ENCODE data around the gene OR6C3.
"Not testable (repeated sequence)": the region's sequence is repeated elsewhere in the genome, so short reads cannot be mapped to it uniquely, and the experiment has no call there.

Gene OR6C3

DNA sequence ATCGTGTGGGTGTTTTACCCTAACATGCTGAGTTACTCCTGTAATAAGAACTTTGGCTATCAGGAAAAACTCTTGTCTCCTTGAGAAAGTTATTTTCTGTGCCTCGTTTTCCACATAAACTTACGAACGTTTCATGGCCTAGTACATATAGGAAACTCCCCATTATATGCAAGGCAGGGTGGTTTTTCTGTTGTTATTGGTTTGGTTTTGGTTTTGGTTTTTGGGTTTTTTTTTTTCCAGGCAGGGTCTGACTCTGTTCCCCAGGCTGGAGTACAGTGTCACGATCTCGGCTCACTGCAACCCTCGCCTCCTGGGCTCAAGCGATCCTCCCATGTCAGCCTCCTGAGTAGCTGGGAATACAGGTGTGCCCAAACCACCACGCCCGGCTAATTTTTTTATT is 5.5 kb downstream of the OR6C3 start:
- TF ChIP-seq, protein P1, sequence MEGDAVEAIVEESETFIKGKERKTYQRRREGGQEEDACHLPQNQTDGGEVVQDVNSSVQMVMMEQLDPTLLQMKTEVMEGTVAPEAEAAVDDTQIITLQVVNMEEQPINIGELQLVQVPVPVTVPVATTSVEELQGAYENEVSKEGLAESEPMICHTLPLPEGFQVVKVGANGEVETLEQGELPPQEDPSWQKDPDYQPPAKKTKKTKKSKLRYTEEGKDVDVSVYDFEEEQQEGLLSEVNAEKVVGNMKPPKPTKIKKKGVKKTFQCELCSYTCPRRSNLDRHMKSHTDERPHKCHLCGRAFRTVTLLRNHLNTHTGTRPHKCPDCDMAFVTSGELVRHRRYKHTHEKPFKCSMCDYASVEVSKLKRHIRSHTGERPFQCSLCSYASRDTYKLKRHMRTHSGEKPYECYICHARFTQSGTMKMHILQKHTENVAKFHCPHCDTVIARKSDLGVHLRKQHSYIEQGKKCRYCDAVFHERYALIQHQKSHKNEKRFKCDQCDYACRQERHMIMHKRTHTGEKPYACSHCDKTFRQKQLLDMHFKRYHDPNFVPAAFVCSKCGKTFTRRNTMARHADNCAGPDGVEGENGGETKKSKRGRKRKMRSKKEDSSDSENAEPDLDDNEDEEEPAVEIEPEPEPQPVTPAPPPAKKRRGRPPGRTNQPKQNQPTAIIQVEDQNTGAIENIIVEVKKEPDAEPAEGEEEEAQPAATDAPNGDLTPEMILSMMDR (IDR thresholded peaks at IDR 0.05; ENCODE audit: control extremely low read depth, extremely low read depth, low read depth, missing control alignments), result no peak
- ChIA-PET CTCF (no interaction called here), POLR2A (no interaction called here)
- no peak for DNase-seq (ENCODE audit: extremely low spot score)

DNA sequence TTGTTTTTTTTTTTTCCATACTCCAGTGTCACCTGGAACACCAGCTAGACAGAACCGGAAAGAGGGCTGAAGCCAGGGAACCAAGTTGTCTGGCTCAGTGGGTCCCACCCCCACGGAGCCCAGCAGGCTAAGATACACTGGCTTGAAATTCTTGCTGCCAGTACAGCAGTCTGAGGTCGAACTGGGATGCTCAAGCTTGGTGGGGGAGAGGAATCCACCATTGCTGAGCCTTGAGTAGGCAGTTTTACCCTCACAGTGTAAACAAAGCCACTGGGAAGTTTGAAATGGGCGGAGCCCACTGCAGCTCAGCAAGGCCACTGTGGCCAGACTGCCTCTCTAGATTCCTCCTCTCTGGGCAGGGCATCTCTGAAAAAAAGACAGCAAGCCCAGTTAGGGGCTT is 24.8 kb downstream of the OR6C3 start:
- POLR2A ChIA-PET; DNase-seq (ENCODE audit: extremely low spot score); CTCF ChIA-PET: not testable (repeated sequence)

DNA sequence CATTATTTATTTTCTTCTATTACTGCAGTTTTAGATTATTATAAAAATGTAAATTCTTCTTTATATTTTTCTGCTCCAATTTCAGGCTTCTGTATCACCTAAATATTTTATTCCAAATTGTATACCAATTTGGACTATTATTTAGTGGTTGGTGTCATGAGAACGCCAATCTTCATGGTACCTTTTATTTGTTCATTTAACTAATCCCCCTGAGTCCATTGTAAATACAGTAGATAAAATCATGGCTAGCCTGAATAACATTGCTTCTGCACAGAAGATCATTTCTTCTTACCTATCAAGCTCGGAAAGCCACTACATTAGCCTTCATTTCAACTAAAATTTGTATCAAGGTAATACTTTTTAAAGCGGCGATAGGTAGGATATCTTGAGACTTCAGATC is 32.1 kb downstream of the OR6C3 start, which contains the start of gene OR6C75:
Gene OR6C75, plus strand, starts transcription at position 301 of the 400 bp plus-strand sequence. CDS start 2,136 bp downstream, outside the sequence.
- ChIA-PET POLR2A (no interaction called here), CTCF (interaction anchor here (0.8 kb wide), 1 partner anchor 10 kb away, joined by 3 read pairs; no protein-coding TSS in a partner anchor)
- TF ChIP-seq, protein P1 (IDR thresholded peaks at IDR 0.05; ENCODE audit: control extremely low read depth, extremely low read depth, low read depth, missing control alignments), result no peak
- no peak for DNase-seq (ENCODE audit: extremely low spot score)

DNA sequence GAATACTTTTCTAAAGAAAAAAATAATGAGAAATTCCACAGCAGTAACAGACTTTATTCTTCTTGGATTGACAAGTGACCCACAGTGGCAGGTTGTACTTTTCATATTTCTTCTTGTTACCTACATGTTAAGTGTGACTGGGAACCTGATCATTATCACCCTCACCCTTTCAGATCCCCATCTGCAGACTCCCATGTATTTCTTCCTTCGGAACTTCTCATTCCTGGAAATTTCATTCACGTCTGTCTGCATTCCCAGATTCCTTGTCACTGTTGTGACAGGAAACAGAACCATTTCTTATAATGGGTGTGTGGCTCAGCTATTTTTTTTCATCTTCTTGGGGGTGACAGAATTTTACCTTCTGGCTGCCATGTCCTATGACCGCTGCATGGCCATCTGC is 34.5 kb downstream of the OR6C3 start:
- no peak for DNase-seq (ENCODE audit: extremely low spot score)
- POLR2A ChIA-PET, result no interaction called here
- CTCF ChIA-PET, result interaction anchor here (1.8 kb wide), 1 partner anchor 12 kb away, joined by 6 read pairs; no protein-coding TSS in a partner anchor
- TF ChIP-seq, protein P1 (IDR thresholded peaks at IDR 0.05; ENCODE audit: control extremely low read depth, extremely low read depth, low read depth, missing control alignments), result no peak

DNA sequence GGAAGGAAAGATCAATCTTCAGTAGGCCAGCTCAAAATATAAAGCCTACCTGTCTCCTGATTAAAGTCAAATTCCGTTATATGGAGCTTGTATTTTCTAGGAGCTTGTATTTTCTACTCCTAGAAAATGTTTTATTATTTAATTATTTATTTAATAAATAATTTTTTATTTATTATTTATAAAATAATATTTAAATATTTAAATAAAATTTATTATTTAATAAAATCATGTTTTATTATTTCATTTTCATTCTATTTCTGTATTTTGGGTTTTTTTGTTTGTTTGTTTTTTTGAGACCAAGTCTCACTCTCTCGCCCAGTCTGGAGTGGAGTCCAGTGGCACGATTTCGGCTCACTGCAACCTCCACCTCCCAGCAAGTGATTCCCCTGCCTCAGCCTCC is 42.0 kb downstream of the OR6C3 start:
- POLR2A ChIA-PET, result no interaction called here
- TF ChIP-seq, protein P1 (IDR thresholded peaks at IDR 0.05; ENCODE audit: control extremely low read depth, extremely low read depth, low read depth, missing control alignments), result no peak
- CTCF ChIA-PET, result no interaction called here
- DNase-seq (ENCODE audit: extremely low spot score), result no peak
